ENCODE results near the gene CD72.
"Not testable (repeated sequence)": the region's sequence is repeated elsewhere in the genome, so short reads cannot be mapped to it uniquely, and the experiment has no call there.

Gene CD72

DNA sequence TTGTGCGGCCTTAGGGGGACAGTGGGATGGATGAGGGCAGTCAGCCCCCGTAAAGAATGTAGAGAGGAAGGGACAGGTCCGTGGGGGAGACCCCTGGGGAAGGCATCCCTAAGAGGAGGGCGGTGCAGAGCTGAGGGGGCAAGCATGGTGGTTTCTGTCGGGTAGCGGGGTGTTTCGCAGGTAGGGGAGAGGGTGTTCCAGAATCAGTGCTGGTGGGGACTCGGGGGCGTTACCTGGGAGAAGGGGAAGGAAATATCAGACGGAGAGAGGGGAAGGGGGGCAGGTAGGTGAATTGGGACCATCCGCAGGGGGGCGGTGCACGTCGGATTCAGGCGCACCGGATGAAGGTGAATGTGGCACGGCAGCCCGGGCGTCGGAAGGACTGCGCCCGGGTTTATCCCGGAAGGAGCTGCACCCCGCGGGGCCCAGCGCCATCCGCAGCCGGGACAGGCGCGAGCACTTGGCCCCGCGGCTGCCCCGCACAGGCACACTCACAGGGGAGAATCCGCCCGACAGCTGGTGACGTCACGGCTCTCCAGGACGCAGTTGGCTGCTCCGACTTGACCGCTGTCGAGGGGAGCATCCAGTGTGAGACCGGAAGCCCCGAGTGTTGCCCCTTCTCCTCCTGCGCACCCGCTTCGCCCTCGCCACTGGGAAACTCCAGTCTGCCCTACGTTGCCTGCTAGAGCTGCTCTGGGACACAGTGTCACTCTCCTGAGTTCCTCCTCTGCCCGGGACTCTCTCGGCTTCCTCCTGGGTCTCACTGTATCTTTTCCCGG lies 1.3 kb downstream of the CD72 start:
- DNase-seq (ENCODE audit: low read depth): no peak

DNA sequence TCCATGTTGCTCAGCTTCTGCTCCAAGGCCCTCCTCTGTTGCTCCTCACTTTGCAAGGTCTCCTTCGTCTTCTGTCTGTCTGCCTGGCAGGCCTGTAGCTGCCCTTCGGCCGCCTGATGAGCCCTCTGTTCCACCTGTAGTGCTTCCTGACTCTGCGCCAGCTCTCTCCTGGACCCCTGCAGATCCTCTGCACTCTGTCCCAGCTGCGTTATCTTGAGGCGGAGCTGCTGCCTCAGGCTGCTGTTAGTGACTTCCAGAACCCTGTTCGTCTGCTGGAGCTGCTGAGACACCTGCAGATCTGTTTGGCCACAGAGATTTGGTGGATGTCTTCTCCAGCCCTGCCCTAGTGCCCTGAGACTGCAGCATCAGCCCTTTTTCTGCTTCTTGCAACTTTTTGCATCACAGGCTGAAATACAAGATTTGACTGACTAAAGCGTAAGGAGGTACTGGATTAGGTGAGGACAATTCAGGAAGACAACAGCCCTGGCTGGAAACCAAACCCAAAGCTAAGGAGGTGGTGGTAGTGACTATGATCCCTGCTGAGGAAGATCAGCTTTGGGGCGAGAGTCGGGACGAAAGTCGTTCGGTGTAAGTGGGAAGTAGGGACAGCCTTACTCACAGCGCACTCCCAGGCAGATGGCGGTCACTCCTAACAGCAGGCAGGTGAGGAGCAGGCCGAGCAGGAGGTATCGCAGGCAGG lies 2.1 kb downstream of the CD72 start:
- DNase-seq (ENCODE audit: low read depth): no peak

DNA sequence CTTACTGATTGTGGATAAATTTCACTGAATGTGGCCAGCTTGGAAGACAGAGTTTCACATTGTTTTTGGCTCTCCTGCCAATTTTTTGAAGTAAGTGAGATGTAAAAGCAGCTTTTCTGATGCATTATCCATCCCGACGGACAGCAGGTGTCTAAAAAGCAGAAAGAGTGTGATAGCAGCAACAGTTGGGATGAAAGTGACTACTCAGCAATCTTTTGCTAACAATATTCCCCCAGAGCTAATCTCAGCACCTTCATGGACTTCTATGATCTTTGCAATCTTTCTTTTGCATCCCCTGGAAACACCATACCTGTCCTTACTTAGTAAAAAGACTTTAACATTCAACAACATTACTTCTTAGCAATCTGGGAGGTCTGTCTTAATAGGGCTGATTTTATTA lies 5.4 kb downstream of the CD72 start:
- no peak for DNase-seq (ENCODE audit: low read depth)

DNA sequence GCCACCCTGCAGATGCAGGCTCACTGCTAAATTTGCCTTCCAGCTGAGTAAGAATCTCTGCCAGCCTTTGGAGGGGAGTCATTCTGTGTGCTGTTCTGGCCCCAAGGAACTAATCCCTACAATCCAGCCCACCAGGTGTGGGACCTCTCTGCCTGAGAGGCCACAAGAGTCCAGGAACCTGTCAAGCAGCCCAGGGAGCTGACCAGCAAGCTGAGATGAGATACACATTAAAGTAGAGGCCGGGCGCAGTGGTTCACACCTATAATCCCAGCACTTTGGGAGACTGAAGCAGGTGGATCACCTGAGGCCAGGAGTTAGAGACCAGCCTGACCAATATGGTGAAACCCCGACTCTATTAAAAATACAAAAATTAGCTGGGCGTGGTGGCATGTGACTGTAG lies 6.1 kb downstream of the CD72 start:
- DNase-seq (ENCODE audit: low read depth): not testable (repeated sequence)

- no peak for DNase-seq (ENCODE audit: low read depth)
Observed at GRCh38 chr9:35611230-35611797, 6.9 kb downstream of the CD72 start.

GRCh38 chr9:35609820-35610163 lies 8.4 kb downstream of the CD72 start:
- no peak for DNase-seq (ENCODE audit: low read depth)

- no peak for DNase-seq (ENCODE audit: low read depth)
Observed at GRCh38 chr9:35609001-35609819, 9.0 kb downstream of the CD72 start.

DNA sequence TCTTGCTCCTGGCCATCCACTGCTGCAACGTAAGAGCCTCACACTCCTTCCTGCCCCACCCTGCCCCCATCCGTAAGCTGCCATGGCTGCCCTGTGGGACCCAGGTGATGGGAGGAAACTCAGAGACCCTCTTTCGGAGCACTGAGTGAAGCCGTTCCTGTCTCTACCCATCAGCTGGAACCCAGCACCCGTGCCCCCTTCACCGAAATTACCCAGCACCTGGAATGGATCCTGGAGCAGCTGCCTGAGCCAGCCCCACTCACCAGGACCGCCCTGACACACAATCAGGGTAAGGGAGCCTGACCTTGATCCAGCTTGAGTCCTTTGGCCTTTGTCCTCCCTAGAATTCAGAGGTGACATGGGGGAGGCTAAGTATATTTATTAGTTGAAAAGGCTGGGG lies 10.0 kb downstream of the CD72 start:
- DNase-seq (ENCODE audit: low read depth): no peak

GRCh38 chr9:35606726-35607125 lies 11.5 kb downstream of the CD72 start:
- DNase-seq (ENCODE audit: low read depth): no peak

GRCh38 chr9:35606138-35606504 lies 12.1 kb downstream of the CD72 start:
- no peak for DNase-seq (ENCODE audit: low read depth)

GRCh38 chr9:35605351-35606137 lies 12.7 kb downstream of the CD72 start:
- DNase-seq (ENCODE audit: low read depth): no peak

DNA sequence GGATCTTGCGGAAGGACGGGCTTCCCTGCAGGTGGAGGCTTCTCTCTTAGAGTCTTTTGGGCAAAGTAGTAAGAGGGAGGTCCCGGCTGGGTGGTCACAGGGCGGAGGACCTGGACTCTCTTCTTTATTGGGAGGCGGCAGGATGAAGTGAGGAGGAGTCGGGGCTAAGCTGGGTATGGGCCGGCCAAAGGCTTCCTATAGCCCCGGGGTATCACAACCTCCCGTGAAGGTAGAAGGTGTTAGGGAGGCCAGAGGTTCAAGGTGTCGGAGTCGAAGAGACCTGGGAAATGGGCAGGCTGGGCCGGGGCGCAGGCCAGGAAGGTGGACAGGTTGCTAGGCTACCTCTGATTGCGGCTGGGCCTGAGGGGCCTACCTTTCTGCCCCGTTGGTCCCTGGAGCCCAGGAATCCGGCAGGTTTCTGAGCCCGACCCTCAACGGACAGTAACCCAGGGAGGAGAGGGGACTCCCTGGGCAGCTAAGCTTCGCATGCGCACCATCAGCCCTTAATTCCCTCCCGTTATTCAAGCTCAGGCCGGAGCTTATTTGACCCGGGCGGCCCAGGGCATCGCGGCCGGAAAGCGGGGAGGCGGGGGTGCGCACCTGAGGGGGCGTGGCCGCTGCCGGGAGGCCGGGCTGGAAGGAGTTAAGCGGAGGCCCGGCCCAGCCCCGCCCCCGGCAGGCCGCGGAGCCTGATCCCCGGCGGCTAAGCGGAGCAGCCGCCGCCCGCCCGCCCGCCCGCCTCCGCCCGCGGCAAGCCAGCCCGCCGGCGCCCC lies 13.4 kb downstream of the CD72 start, which contains the start of gene TESK1:
TESK1 (plus strand) TSS at position 685 of the 773 bp plus-strand sequence. CDS start 358 bp downstream, outside the sequence.
- no peak for DNase-seq (ENCODE audit: low read depth)

- DNase-seq (ENCODE audit: low read depth): peak; percentile 99
Observed at GRCh38 chr9:35603986-35604577, 14.1 kb downstream of the CD72 start.

GRCh38 chr9:35603506-35603985 lies 14.7 kb downstream of the CD72 start:
- DNase-seq (ENCODE audit: low read depth): peak; percentile 86

GRCh38 chr9:35599763-35600604 lies 18.2 kb downstream of the CD72 start:
- DNase-seq (ENCODE audit: low read depth): no peak

GRCh38 chr9:35598866-35599590 lies 19.2 kb downstream of the CD72 start:
- DNase-seq (ENCODE audit: low read depth): no peak

GRCh38 chr9:35596907-35597306 lies 21.3 kb downstream of the CD72 start:
- DNase-seq (ENCODE audit: low read depth): not testable (repeated sequence)

- DNase-seq (ENCODE audit: low read depth): no peak
Observed at GRCh38 chr9:35594471-35594870, 23.7 kb downstream of the CD72 start.

DNA sequence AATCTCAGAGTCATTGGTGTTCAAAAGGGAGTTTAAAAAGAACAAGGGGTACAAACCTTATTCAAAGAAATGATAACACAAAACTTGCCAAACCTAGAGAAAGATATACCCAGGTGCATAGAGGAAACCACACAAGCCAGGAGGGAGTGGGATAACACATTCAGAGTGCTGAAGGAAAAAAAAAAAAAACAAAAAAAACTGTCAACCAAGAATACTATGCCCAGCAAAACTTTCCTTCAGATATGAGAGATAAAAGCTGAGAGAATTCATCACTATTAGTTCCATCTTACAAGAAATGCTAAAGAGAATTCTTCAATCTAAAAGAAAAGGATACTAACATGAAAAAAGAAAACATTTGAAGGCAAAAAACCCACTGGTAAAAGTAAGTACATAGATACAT lies 24.6 kb downstream of the CD72 start:
- no peak for DNase-seq (ENCODE audit: low read depth)

Data from GM04504 (cell line).